ENCODE data around the gene PKD2. TPM values are rescaled to one million over a fixed set of nuclear protein-coding genes. Genes with fewer than 3 reads are reported as not detected.
A peak's percentile ranks its signal among the peaks of the same experiment; 100 is the strongest.

The PKD2 gene
- total RNA-seq, 1 experiment from 2014 or later, result 38.4 TPM

DNA sequence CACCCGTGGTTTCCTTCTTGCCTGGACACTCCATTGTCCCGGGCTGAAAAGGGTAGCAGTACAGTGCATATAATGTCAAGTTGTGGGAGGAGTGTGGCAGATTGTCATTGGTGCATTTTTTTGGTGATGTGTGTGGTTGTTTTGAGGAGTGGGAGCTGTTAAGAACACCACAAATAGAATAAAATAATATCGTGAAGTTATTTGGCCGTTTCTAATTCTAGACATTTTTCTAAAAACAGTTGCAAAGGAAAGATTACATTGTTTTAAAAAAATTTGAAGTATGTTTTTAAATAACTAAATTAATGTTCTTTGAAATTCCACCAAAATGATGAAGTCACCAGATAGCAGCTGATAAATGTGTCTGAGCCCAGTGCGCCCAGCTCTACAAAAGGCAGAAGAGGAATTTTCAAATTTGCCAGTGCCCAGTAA lies 1.3 kb downstream of the PKD2 start:
- no peaks in the 10 kb centered on the region for H3K9me3 ChIP-seq (ENCODE audit: control insufficient read depth, low read depth, low read length)
- Mint-ChIP-seq H3K4me1 (peaks cover 48 to 54% of the 10 kb centered on the region in 2 experiments), H3K4me3 (peak overlapping the region; percentile 86 to 94), H3K36me3 (ENCODE audit: insufficient read depth in 1 of 3, low read depth in 3 of 3) (peaks cover 0 to 2% (median 2%) of the 10 kb centered on the region in 3 experiments; a peak in 2 of 7 replicates), H3K27ac (peak overlapping the region in 1 of 3 experiments; percentile 82; a peak in 3 of 7 replicates), H3K9me3 (peaks cover 0 to 2% of the 10 kb centered on the region in 2 experiments; a peak in 1 of 5 replicates), H3K27me3 (ENCODE audit: low read depth) (peaks cover 26% of the 10 kb centered on the region)
- H3K4ac ChIP-seq (ENCODE audit: low read depth, low read length), result no peak overlapping the region
- TF ChIP-seq, protein P1, sequence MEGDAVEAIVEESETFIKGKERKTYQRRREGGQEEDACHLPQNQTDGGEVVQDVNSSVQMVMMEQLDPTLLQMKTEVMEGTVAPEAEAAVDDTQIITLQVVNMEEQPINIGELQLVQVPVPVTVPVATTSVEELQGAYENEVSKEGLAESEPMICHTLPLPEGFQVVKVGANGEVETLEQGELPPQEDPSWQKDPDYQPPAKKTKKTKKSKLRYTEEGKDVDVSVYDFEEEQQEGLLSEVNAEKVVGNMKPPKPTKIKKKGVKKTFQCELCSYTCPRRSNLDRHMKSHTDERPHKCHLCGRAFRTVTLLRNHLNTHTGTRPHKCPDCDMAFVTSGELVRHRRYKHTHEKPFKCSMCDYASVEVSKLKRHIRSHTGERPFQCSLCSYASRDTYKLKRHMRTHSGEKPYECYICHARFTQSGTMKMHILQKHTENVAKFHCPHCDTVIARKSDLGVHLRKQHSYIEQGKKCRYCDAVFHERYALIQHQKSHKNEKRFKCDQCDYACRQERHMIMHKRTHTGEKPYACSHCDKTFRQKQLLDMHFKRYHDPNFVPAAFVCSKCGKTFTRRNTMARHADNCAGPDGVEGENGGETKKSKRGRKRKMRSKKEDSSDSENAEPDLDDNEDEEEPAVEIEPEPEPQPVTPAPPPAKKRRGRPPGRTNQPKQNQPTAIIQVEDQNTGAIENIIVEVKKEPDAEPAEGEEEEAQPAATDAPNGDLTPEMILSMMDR (conservative IDR thresholded peaks at IDR 0.05), result no peak
- H4K20me1 ChIP-seq (ENCODE audit: control insufficient read depth, insufficient read depth, insufficient read length), result no peaks in the 10 kb centered on the region
- H3K27me3 ChIP-seq (ENCODE audit: insufficient read depth, low read length), result peaks cover 3% of the 10 kb centered on the region
- H2BK12ac ChIP-seq (ENCODE audit: insufficient read length, low read depth, low read length), result no peak overlapping the region
- peaks cover 5% of the 10 kb centered on the region for H3K79me1 ChIP-seq (ENCODE audit: insufficient read depth, low read depth, low read length, poor library complexity, severe bottlenecking)
- H3T11ph ChIP-seq (ENCODE audit: low read length), result no peak overlapping the region
- H3K79me2 ChIP-seq (ENCODE audit: insufficient read depth, low read length), result peaks cover 24% of the 10 kb centered on the region; the same call in 1 of the 2 replicates
- H2BK15ac ChIP-seq (ENCODE audit: low read depth, low read length), result no peak overlapping the region
- peak overlapping the region; percentile 42 for H2BK120ac ChIP-seq (ENCODE audit: low read depth, low read length, poor library complexity, severe bottlenecking)
- no CpG with 5 or more reads among the region's 5 CpGs for WGBS (ENCODE audit: extremely low coverage, insufficient read length, low lambda C conversion rate)
- H3K4me1 ChIP-seq (ENCODE audit: insufficient read depth, low read length), result peaks cover 14% of the 10 kb centered on the region; the same call in 1 of the 2 replicates
- H3K27ac ChIP-seq (ENCODE audit: insufficient read length, low read depth, low read length), result no peak overlapping the region
- H2BK20ac ChIP-seq (ENCODE audit: low read depth, low read length, poor library complexity, severe bottlenecking), result no peak overlapping the region
- no peak for DNase-seq
- H3K56ac ChIP-seq (ENCODE audit: insufficient read length, low read depth, low read length), result no peak overlapping the region
- H3K23ac ChIP-seq (ENCODE audit: insufficient read length, low read depth, low read length), result no peak overlapping the region
- H3K4me2 ChIP-seq (ENCODE audit: insufficient read depth, insufficient read length, low read length), result peak overlapping the region; percentile 90
- no peak overlapping the region for H4K5ac ChIP-seq (ENCODE audit: insufficient read length, low read depth, low read length)
- no peak overlapping the region for H3K9ac ChIP-seq (ENCODE audit: extremely low read depth, insufficient read length, low read length)
- no peak overlapping the region for H4K91ac ChIP-seq (ENCODE audit: insufficient read length, low read depth, low read length)
- no peak overlapping the region for H4K8ac ChIP-seq (replicated peaks; ENCODE audit: insufficient read length, low read depth, low read length)
- no peak overlapping the region for H2BK5ac ChIP-seq (ENCODE audit: insufficient read length, low read length)
- H2AFZ ChIP-seq (ENCODE audit: low read length), result no peak overlapping the region
- no peak overlapping the region for H3K18ac ChIP-seq (ENCODE audit: insufficient read length, low read depth, low read length)
- no peak overlapping the region for H2AK5ac ChIP-seq (ENCODE audit: insufficient read length, low read length)
- no peak overlapping the region for H3K14ac ChIP-seq (ENCODE audit: insufficient read depth, low read length)
- H3K23me2 ChIP-seq (ENCODE audit: insufficient read length, low read depth, low read length, poor library complexity, severe bottlenecking), result peaks cover 5% of the 10 kb centered on the region
